Smooth muscle cell (in vitro differentiated cells): Measurements from ENCODE around the gene KRT35. TPM values are rescaled to one million over a fixed set of nuclear protein-coding genes. Genes with fewer than 3 reads are reported as not detected.

Source experiments
- DNase-seq: peaks from one replicate; lab custom pipeline; 2025; ENCODE audit not compliant: unreplicated experiment; lab: John Stamatoyannopoulos, UW
- H2AFZ ChIP-seq: fragments of 200-600 bp; sonication (generic); 2 replicates; pipeline ENCODE4 v1.6.0; 2016; ENCODE audit warnings: antibody characterized with exemption, low read depth, mild to moderate bottlenecking
- H3F3A ChIP-seq: fragments of 200-600 bp; sonication (generic); 2 replicates; pipeline ENCODE4 v1.6.0; 2017; ENCODE audit warnings: antibody characterized with exemption, low read depth
- H3K27ac ChIP-seq: fragments of 200-600 bp; sonication (generic); 2 replicates; pipeline ENCODE4 v1.5.1; 2016; ENCODE audit warnings: low read depth, mild to moderate bottlenecking
- H3K27me3 ChIP-seq: fragments of 200-600 bp; sonication (generic); 2 replicates; pipeline ENCODE4 v1.6.1; 2016; ENCODE audit warnings: low read depth, mild to moderate bottlenecking
- H3K36me3 ChIP-seq: fragments of 200-600 bp; sonication (generic); 2 replicates; pipeline ENCODE4 v1.5.1; 2016; ENCODE audit warnings: low read depth
- H3K4me1 ChIP-seq: fragments of 200-600 bp; sonication (generic); 2 replicates; pipeline ENCODE4 v1.5.1; 2016; ENCODE audit warnings: low read depth
- H3K4me2 ChIP-seq: fragments of 200-600 bp; sonication (generic); 2 replicates; pipeline ENCODE4 v1.6.0; 2016; ENCODE audit warnings: mild to moderate bottlenecking
- H3K4me3 ChIP-seq: fragments of 200-600 bp; sonication (generic); 2 replicates; pipeline ENCODE4 v1.5.1; 2016; ENCODE audit warnings: mild to moderate bottlenecking
- H3K79me2 ChIP-seq: fragments of 200-600 bp; sonication (generic); 2 replicates; pipeline ENCODE4 v1.6.0; 2016; ENCODE audit warnings: low read depth, mild to moderate bottlenecking
- H3K9ac ChIP-seq: fragments of 200-600 bp; sonication (generic); 2 replicates; pipeline ENCODE4 v1.6.0; 2016; ENCODE audit warnings: low read depth
- H3K9me3 ChIP-seq: fragments of 200-600 bp; sonication (generic); replicated peaks from 2 replicates; pipeline ENCODE4 v1.5.1; 2016; ENCODE audit warnings: low read depth
- H4K20me1 ChIP-seq: fragments of 200-600 bp; sonication (generic); 2 replicates; pipeline ENCODE4 v1.6.0; 2016; ENCODE audit warnings: low read depth
- CTCF ChIP-seq: fragments of 200-600 bp; sonication (generic); IDR thresholded peaks from 2 replicates; pipeline ENCODE4 v1.5.1; 2017; ENCODE audit warnings: borderline replicate concordance, mild to moderate bottlenecking, antibody characterized with exemption; ENCODE audit not compliant: insufficient read depth, poor library complexity, severe bottlenecking
- WGBS: methylation state at CpG from one replicate; pipeline ENCODE4 v1.1.7; 2016; ENCODE audit warnings: low lambda C conversion rate; 5-methylcytosine and 5-hydroxymethylcytosine counted together
- polyA plus RNA-seq: library from polyadenylated mRNA; unstranded; fragments of >200 nt; fragmentation: Nextera tagmentation; extraction: Ambion mirVana; gene quantifications from 2 replicates; pipeline ENCODE4 v1.2.1, GENCODE V29; 2016
- total RNA-seq: library from RNA; depleted of rRNA; stranded (reverse); fragments of >200 nt; gene quantifications from 2 replicates; pipeline ENCODE4 v1.2.3, GENCODE V29; 2014

The KRT35 gene
- total and polyA plus RNA-seq, 2 experiments from 2014 or later: not detected

GRCh38 chr17:41518789-41519449 lies 38.0 kb upstream of the KRT35 start, which contains the start of gene KRT15:
Gene KRT15 (minus strand): TSS chr17:41518890. CDS start chr17:41518827, 63 bp downstream.
- H3K4me2 ChIP-seq: no peak within 1 kb of the TSS
- 84% methylated on average over 8 of the region's 8 CpGs for WGBS
- peaks cover 20% of the 10 kb centered on the region for H3F3A ChIP-seq
- TF ChIP-seq CTCF: no peak
- H3K4me3 ChIP-seq: no peak within 1 kb of the TSS
- H4K20me1 ChIP-seq: peaks cover 7% of the 10 kb centered on the region
- H3K79me2 ChIP-seq: no peaks in the 10 kb centered on the region
- H3K27ac ChIP-seq: no peak within 1 kb of the TSS
- H3K9ac ChIP-seq: no peak within 1 kb of the TSS
- no peaks in the 10 kb centered on the region for H3K36me3 ChIP-seq
- DNase-seq: no peak
- H3K27me3 ChIP-seq: no peaks in the 10 kb centered on the region
- no peak within 1 kb of the TSS for H2AFZ ChIP-seq
- H3K4me1 ChIP-seq: no peaks in the 10 kb centered on the region
- H3K9me3 ChIP-seq: no peaks in the 10 kb centered on the region

GRCh38 chr17:41518031-41518430 lies 37.1 kb upstream of the KRT35 start:
- Histone ChIP-seq H2AFZ (no peak overlapping the region), H3K4me3 (no peak overlapping the region), H3F3A (peaks cover 12% of the 10 kb centered on the region), H3K9me3 (no peaks in the 10 kb centered on the region), H3K27ac (no peak overlapping the region), H3K79me2 (no peaks in the 10 kb centered on the region), H3K9ac (no peak overlapping the region), H3K4me2 (no peak overlapping the region), H3K27me3 (no peaks in the 10 kb centered on the region), H3K36me3 (no peaks in the 10 kb centered on the region), H4K20me1 (no peaks in the 10 kb centered on the region), H3K4me1 (no peaks in the 10 kb centered on the region)
- DNase-seq: no peak
- no peak for TF ChIP-seq CTCF
- 79% methylated on average over 3 of the region's 3 CpGs for WGBS

DNA sequence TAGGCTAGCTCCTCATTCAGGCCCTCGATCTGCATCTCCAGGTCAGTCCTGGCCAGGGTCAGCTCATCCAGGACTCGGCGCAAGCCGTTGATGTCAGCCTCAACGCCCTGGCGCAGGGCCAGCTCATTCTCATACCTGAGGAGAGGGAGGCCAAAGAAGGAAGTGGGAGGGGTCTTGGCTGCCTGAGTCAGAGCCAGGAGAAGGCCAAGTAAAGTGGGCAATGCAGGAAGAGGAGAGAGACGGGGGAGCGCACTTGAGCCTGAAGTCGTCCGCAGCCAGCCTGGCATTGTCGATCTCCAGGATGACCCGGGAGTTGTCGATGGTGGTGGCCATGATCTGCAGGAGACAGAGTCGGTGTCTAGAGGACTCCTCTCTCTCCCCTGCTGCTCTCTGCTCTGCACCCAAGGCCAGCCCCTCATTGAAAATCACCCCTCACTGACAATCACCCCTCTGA lies 35.9 kb upstream of the KRT35 start:
- Histone ChIP-seq H3K4me1 (no peaks in the 10 kb centered on the region), H3K79me2 (no peaks in the 10 kb centered on the region), H3K27me3 (no peaks in the 10 kb centered on the region), H3K9me3 (no peaks in the 10 kb centered on the region), H3F3A (peaks cover 4% of the 10 kb centered on the region), H4K20me1 (no peaks in the 10 kb centered on the region), H3K4me2 (no peak overlapping the region), H3K4me3 (no peak overlapping the region), H3K36me3 (no peaks in the 10 kb centered on the region), H2AFZ (no peak overlapping the region), H3K27ac (no peak overlapping the region), H3K9ac (no peak overlapping the region)
- 89% methylated on average over 14 of the region's 14 CpGs for WGBS
- no peak for DNase-seq
- TF ChIP-seq CTCF: no peak

DNA sequence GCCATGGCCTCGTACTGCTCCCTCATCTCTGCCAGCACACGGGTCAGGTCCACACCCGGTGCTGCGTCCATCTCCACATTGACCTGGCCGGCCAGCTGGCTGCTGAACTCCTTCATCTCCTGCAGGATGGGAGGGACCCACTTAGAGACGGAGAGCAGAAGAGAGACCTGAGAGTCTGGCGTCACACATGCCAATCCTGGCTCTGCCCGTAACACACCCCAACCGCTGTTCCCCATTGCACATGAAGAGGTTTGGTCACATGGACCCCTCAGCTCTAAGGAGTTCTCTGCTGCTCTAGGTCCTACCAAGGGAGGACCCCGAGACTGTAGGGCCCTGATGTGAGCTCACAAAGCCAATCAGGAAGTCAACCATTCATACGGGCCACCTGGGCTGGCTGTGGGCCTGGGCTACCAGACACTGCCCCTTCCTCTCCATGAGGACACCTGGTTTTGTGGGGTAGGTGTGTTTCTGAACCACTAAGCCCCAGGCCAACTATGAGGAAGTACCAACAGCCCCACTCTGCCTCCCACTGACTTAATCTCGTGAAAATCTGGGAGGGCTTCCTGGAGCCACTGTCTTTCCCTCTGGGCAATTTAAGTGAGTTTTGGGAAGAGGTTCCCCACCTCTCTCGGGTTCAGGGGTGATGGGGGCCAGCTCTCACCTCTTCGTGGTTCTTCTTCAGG lies 35.3 kb upstream of the KRT35 start:
- Histone ChIP-seq H3K79me2 (no peaks in the 10 kb centered on the region), H3F3A (no peaks in the 10 kb centered on the region), H3K4me1 (no peaks in the 10 kb centered on the region), H3K27ac (no peak overlapping the region), H4K20me1 (no peaks in the 10 kb centered on the region), H3K4me3 (no peak overlapping the region), H3K9me3 (no peaks in the 10 kb centered on the region), H3K27me3 (no peaks in the 10 kb centered on the region), H2AFZ (no peak overlapping the region), H3K36me3 (no peaks in the 10 kb centered on the region), H3K4me2 (no peak overlapping the region), H3K9ac (no peak overlapping the region)
- TF ChIP-seq CTCF: no peak
- no peak for DNase-seq
- WGBS: 94% methylated on average over 14 of the region's 14 CpGs
